ENCODE data around the gene SPTLC1.

DNA sequence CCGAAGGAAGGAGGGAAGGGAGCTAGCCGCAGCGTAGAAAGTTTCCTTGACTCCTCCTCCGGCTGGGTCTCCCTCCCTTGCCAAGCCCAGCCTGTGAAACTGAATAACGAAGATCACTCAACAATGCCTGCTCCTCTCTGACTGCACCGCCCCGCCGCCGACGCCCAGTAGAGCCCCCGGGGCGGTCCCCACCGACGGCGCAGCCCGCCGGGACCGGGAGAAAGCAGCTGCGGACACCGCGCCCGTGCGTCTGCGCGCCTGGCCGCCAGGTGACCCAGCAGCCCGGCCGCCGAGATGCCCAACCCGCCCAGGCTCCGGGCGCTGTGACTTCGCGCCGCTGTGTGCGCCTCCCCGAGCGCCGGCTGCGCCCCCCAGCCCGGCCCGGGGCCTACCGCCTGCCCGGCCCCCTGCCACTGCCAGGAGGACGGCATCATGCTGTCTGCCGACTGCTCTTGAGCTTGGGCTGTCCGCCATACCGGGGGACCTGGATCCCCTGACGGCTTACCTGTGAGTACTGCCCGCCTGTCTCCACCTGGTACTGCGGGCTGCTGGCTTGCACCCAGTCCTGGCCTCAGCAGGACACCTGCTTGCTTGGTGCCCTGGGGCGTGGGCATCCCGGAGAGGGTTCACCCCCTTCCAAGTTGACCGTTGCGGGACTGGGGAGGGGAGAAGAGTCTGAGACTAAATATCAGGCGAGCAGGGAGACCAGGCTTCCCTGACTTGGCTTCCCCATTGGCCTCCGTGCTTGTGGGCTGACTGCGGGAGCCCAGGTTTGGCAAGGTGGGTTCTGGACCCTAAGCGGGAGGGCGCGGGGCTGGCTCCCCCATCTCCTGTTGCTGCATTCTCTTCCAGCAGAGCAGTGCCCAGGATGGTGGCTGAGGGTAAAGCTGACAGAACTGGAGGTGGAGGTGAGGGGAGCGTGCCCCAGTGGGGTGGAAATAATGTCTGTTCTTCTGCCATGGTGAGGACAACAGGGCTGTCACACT is 26.2 kb upstream of the SPTLC1 start:
- TF ChIP-seq, protein P1, sequence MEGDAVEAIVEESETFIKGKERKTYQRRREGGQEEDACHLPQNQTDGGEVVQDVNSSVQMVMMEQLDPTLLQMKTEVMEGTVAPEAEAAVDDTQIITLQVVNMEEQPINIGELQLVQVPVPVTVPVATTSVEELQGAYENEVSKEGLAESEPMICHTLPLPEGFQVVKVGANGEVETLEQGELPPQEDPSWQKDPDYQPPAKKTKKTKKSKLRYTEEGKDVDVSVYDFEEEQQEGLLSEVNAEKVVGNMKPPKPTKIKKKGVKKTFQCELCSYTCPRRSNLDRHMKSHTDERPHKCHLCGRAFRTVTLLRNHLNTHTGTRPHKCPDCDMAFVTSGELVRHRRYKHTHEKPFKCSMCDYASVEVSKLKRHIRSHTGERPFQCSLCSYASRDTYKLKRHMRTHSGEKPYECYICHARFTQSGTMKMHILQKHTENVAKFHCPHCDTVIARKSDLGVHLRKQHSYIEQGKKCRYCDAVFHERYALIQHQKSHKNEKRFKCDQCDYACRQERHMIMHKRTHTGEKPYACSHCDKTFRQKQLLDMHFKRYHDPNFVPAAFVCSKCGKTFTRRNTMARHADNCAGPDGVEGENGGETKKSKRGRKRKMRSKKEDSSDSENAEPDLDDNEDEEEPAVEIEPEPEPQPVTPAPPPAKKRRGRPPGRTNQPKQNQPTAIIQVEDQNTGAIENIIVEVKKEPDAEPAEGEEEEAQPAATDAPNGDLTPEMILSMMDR (IDR thresholded peaks at IDR 0.05; ENCODE audit: control extremely low read depth in 1 of 3, insufficient read depth in 1 of 3, low read depth in 1 of 3, low read length in 3 of 3), result peak in 2 of 3 experiments; percentile 34 to 36; a peak in 2 of 4 replicates
- TF ChIP-seq, protein P2, sequence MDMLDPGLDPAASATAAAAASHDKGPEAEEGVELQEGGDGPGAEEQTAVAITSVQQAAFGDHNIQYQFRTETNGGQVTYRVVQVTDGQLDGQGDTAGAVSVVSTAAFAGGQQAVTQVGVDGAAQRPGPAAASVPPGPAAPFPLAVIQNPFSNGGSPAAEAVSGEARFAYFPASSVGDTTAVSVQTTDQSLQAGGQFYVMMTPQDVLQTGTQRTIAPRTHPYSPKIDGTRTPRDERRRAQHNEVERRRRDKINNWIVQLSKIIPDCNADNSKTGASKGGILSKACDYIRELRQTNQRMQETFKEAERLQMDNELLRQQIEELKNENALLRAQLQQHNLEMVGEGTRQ (IDR thresholded peaks at IDR 0.05; ENCODE audit: low read length), result no peak
- no peak for TF ChIP-seq POLR2A (IDR thresholded peaks at IDR 0.05; ENCODE audit: control extremely low read depth in 1 of 2, low read depth in 2 of 2, low read length in 2 of 2)
- TF ChIP-seq EP300 (IDR thresholded peaks at IDR 0.05; ENCODE audit: borderline replicate concordance in 1 of 2, low read depth in 2 of 2, low read length in 2 of 2), result no peak
- TF ChIP-seq EZH2 (IDR thresholded peaks at IDR 0.05; ENCODE audit: low read depth, low read length, severe bottlenecking), result no peak
- no peak for TF ChIP-seq YY1 (IDR thresholded peaks at IDR 0.05; ENCODE audit: low read depth, low read length)
- TF ChIP-seq JUN (IDR thresholded peaks at IDR 0.05; ENCODE audit: low read depth, low read length), result no peak
- no peak for TF ChIP-seq CHD2 (IDR thresholded peaks at IDR 0.05; ENCODE audit: low read length)
- no peak for TF ChIP-seq ZNF274 (IDR thresholded peaks at IDR 0.05; ENCODE audit: borderline replicate concordance, extremely low read depth, low read length)
